HFF-Myc (cell line): Measurements from ENCODE around the gene MGAT2.

Source experiments
- DNase-seq: peaks from one replicate; pipeline ENCODE4 v3.0.0-alpha.2; 2011; ENCODE audit warnings: low read depth; ENCODE audit errors: extremely low read depth
- H3K4me3 ChIP-seq: replicated peaks from 2 replicates; pipeline ENCODE4 v1.5.1; 2011; ENCODE audit warnings: low read depth, mild to moderate bottlenecking, control low read depth, low read length
- CTCF ChIP-seq: IDR thresholded peaks from 2 replicates; pipeline ENCODE4 v1.5.1; 2012; ENCODE audit warnings: mild to moderate bottlenecking, low read depth, low read length, control low read depth; ENCODE audit errors: missing control alignments

MGAT2 gene

DNA sequence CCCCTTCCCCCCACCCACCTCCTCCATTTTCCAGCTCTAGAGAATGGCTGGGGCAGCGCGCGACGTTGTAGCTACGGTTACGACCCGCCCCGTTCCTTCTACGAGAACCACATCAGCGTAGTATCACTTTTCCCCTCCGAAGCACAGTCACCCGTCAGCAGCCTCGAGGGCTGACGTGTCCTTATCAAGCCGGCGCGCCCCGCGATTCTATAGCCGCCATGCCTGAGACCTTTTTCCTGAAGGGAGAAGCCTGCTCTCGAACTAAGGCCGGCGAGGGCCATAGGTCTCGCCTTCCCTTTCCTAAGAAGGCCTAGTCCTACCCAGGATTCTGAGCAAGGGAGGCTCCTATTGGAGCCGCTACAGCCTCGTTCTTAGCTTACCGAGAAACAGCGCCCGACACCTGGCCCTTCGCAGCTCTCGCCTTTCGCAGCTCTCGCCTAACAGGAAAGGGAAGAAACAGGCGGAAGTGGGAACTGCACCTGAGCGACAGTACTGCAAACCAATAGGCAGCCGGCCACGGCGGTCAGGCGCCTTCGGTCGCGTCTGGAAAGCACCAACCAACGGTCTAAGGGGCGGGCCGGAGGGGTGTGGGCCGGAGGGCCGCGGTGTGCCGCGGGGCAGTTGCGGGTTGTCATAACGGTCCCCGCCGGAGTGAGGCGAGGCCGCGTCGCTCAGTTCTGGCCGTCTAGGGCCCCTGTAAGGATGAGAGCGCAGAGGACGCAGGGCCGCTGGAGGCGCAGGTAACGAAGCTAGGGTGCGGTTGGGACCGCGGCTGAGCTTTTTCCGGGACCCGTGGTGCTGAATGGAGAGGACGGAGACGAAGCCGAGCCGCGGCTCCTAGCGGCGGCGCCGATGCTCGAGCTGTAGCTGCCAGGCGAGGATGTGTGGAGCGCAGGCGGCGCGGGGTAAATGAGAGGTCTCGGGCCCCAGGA, at the start of gene MGAT2, which contains the start of gene RPL36AL:
Gene MGAT2 (plus strand): TSS at position 618 of the 932 bp plus-strand sequence. CDS start 470 bp downstream, outside the sequence.
Gene RPL36AL (minus strand): TSS at position 445 of the 932 bp plus-strand sequence. CDS start 1,522 bp downstream, outside the sequence.
- no peak for TF ChIP-seq CTCF
- DNase-seq, result peak; percentile 98
- peak within 1 kb of the TSS; percentile 87 for H3K4me3 ChIP-seq

DNA sequence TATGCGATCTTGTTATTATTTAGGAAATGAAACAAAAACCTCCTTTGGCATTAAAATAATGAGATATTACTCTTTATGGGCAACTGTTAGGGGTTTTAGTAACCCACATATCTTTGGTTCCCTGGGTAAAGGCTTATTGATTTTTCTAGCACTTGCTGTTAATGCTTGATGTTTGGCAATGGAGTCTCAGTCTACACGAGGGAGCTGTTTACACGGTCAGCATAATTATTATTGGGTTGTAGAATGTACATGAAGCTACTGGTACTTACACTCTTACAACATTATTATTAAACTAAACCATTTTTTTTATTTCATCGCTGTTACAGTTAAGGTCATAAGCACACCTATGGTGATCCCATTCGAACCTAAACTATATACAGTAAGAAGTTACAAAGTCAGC, 46.6 kb upstream of the MGAT2 start:
- H3K4me3 ChIP-seq, result no peak overlapping the region
- TF ChIP-seq CTCF, result no peak
- no peak for DNase-seq

DNA sequence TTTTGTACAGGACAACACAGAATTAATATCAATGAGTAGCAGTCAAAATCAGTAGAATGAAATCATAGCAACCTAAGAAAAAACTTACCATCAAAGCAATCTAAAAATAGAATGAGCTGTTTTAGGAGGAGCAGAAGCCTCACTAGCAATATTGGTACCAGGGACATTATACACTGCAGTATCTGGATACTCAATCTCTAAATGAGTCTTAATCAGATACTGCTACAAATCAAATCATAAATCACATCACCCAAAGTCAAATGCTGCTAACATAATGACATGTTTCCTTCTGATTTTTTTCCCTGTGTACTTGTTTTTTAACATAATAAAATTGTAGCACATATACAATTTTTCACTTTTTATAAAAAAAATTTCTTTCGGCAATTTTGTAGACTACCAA, 42.5 kb upstream of the MGAT2 start:
- no peak for TF ChIP-seq CTCF
- no peak for DNase-seq
- no peak overlapping the region for H3K4me3 ChIP-seq

- no peak overlapping the region for H3K4me3 ChIP-seq
- TF ChIP-seq CTCF, result no peak
- DNase-seq, result no peak
Observed at GRCh38 chr14:49579841-49580240, 40.8 kb upstream of the MGAT2 start.

DNA sequence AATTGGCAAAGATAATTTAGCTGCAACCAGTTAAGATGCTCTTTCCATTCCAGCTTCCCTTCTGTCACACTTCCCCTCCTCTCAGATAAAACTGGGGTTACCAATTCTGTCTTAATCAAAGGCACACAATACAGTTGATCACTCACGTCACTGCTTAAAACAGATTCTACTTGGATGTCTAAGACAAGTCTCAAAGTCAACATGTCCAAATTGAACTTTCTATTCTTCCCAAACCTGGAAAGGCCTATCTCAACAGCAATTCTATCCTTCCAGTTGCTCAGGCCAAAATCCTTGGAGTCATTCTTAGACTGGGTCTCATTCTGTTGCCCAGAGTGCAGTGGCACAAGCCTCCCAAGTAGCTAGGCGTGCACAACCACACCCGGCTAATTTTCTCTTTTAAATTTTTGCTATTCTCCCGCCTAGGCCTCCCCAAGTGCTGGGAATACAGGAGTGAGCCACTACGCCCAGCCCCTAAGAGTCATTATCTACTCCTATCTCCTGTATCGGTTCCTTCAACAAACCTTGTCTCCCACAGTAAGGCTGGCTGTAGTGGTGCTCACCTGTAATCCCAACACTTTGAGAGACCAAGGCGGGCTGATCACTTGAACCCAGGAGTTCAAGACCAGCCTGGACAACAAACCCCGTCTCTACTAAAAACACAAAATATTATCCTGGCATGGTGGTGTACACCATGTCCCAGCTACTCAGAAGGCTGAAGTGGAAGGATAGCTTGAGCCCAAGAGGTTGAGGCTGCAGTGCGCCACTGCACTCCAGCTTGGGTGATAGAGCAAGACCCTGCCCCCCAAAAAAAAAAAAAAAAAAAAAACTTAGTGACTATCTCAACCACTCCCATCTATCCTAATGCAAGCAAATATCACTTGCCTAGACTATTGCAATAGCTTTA, 39.1 kb upstream of the MGAT2 start:
- DNase-seq, result no peak
- TF ChIP-seq CTCF, result no peak
- H3K4me3 ChIP-seq, result no peak overlapping the region

- H3K4me3 ChIP-seq, result peak overlapping the region; percentile 87; the same call in 1 of the 2 replicates
- no peak for DNase-seq
- no peak for TF ChIP-seq CTCF
Observed at GRCh38 chr14:49582113-49582977, 38.3 kb upstream of the MGAT2 start.
